ENCODE measurements around the gene HELZ2. TPM values are rescaled to one million over a fixed set of nuclear protein-coding genes. Genes with fewer than 3 reads are reported as not detected.

Gene HELZ2
- total RNA-seq, 1 donor from 2014 or later = 12.5 TPM

- Histone ChIP-seq H3K27ac (ENCODE audit: low read depth, low read length) (no peak overlapping the region), H3K9me3 (ENCODE audit: control insufficient read depth in 3 of 3, low read length in 3 of 3) (no peaks in the 10 kb centered on the region), H3K4me1 (ENCODE audit: control insufficient read depth in 3 of 3, insufficient read depth in 3 of 3, low read length in 3 of 3) (peaks cover 0 to 14% (median 6%) of the 10 kb centered on the region in 3 donors), H3K4me3 (ENCODE audit: low read length in 3 of 3) (no peak overlapping the region), H3K27me3 (ENCODE audit: control insufficient read depth in 3 of 3, insufficient read depth in 3 of 3, low read length in 3 of 3) (peaks cover 48 to 72% (median 69%) of the 10 kb centered on the region in 3 donors), H3K36me3 (ENCODE audit: control insufficient read depth in 3 of 3, insufficient read depth in 3 of 3, low read length in 3 of 3) (no peaks in the 10 kb centered on the region), H3K9ac (ENCODE audit: low read depth in 1 of 3, low read length in 3 of 3) (no peak overlapping the region)
Measured at GRCh38 chr20:63532449-63532971, 41.5 kb downstream of the HELZ2 start.

GRCh38 chr20:63531686-63532448, 42.2 kb downstream of the HELZ2 start:
- H3K9me3 ChIP-seq (ENCODE audit: control insufficient read depth in 3 of 3, low read length in 3 of 3) = no peaks in the 10 kb centered on the region
- H3K36me3 ChIP-seq (ENCODE audit: control insufficient read depth in 3 of 3, insufficient read depth in 3 of 3, low read length in 3 of 3) = no peaks in the 10 kb centered on the region
- H3K4me1 ChIP-seq (ENCODE audit: control insufficient read depth in 3 of 3, insufficient read depth in 3 of 3, low read length in 3 of 3) = peaks cover 0 to 8% (median 5%) of the 10 kb centered on the region in 3 donors
- H3K4me3 ChIP-seq (ENCODE audit: low read length in 3 of 3) = no peak overlapping the region
- H3K27me3 ChIP-seq (ENCODE audit: control insufficient read depth in 3 of 3, insufficient read depth in 3 of 3, low read length in 3 of 3) = peaks cover 47 to 67% (median 65%) of the 10 kb centered on the region in 3 donors
- H3K27ac ChIP-seq (ENCODE audit: low read depth, low read length) = no peak overlapping the region
- H3K9ac ChIP-seq (ENCODE audit: low read depth in 1 of 3, low read length in 3 of 3) = no peak overlapping the region

GRCh38 chr20:63530788-63531160, 43.3 kb downstream of the HELZ2 start:
- Histone ChIP-seq H3K27ac (ENCODE audit: low read depth, low read length) (no peak overlapping the region), H3K9me3 (ENCODE audit: control insufficient read depth in 3 of 3, low read length in 3 of 3) (no peaks in the 10 kb centered on the region), H3K4me3 (ENCODE audit: low read length in 3 of 3) (no peak overlapping the region), H3K4me1 (ENCODE audit: control insufficient read depth in 3 of 3, insufficient read depth in 3 of 3, low read length in 3 of 3) (peaks cover 0 to 5% (median 0%) of the 10 kb centered on the region in 3 donors), H3K27me3 (ENCODE audit: control insufficient read depth in 3 of 3, insufficient read depth in 3 of 3, low read length in 3 of 3) (peaks cover 39 to 59% (median 57%) of the 10 kb centered on the region in 3 donors), H3K9ac (ENCODE audit: low read depth in 1 of 3, low read length in 3 of 3) (no peak overlapping the region), H3K36me3 (ENCODE audit: control insufficient read depth in 3 of 3, insufficient read depth in 3 of 3, low read length in 3 of 3) (no peaks in the 10 kb centered on the region)

- H3K9ac ChIP-seq (ENCODE audit: low read depth in 1 of 3, low read length in 3 of 3) = no peak overlapping the region
Measured at GRCh38 chr20:63529861-63530787, 43.9 kb downstream of the HELZ2 start.

GRCh38 chr20:63529180-63529860, 44.7 kb downstream of the HELZ2 start:
- Histone ChIP-seq H3K9ac (ENCODE audit: low read depth in 1 of 3, low read length in 3 of 3) (no peak overlapping the region), H3K27me3 (ENCODE audit: control insufficient read depth in 3 of 3, insufficient read depth in 3 of 3, low read length in 3 of 3) (peaks cover 33 to 47% (median 44%) of the 10 kb centered on the region in 3 donors), H3K36me3 (ENCODE audit: control insufficient read depth in 3 of 3, insufficient read depth in 3 of 3, low read length in 3 of 3) (no peaks in the 10 kb centered on the region), H3K4me1 (ENCODE audit: control insufficient read depth in 3 of 3, insufficient read depth in 3 of 3, low read length in 3 of 3) (no peaks in the 10 kb centered on the region), H3K27ac (ENCODE audit: low read depth, low read length) (no peak overlapping the region), H3K9me3 (ENCODE audit: control insufficient read depth in 3 of 3, low read length in 3 of 3) (no peaks in the 10 kb centered on the region), H3K4me3 (ENCODE audit: low read length in 3 of 3) (no peak overlapping the region)

More at GRCh38 chr20:63529861-63530787, 43.9 kb downstream of the HELZ2 start:
- no peaks in the 10 kb centered on the region for H3K36me3 ChIP-seq (ENCODE audit: control insufficient read depth in 3 of 3, insufficient read depth in 3 of 3, low read length in 3 of 3)
- peaks cover 36 to 55% (median 53%) of the 10 kb centered on the region in 3 donors for H3K27me3 ChIP-seq (ENCODE audit: control insufficient read depth in 3 of 3, insufficient read depth in 3 of 3, low read length in 3 of 3)
- no peaks in the 10 kb centered on the region for H3K9me3 ChIP-seq (ENCODE audit: control insufficient read depth in 3 of 3, low read length in 3 of 3)
- peaks cover 0 to 3% (median 0%) of the 10 kb centered on the region in 3 donors for H3K4me1 ChIP-seq (ENCODE audit: control insufficient read depth in 3 of 3, insufficient read depth in 3 of 3, low read length in 3 of 3)
- H3K4me3 ChIP-seq (ENCODE audit: low read length in 3 of 3) = no peak overlapping the region
- H3K27ac ChIP-seq (ENCODE audit: low read depth, low read length) = no peak overlapping the region

- Histone ChIP-seq H3K9me3 (ENCODE audit: control insufficient read depth in 3 of 3, low read length in 3 of 3) (no peaks in the 10 kb centered on the region), H3K9ac (ENCODE audit: low read depth in 1 of 3, low read length in 3 of 3) (no peak overlapping the region), H3K36me3 (ENCODE audit: control insufficient read depth in 3 of 3, insufficient read depth in 3 of 3, low read length in 3 of 3) (peaks cover 8 to 10% (median 9%) of the 10 kb centered on the region in 3 donors), H3K27ac (ENCODE audit: low read depth, low read length) (no peak overlapping the region), H3K4me3 (ENCODE audit: low read length in 3 of 3) (no peak overlapping the region), H3K4me1 (ENCODE audit: control insufficient read depth in 3 of 3, insufficient read depth in 3 of 3, low read length in 3 of 3) (peaks cover 5 to 6% (median 6%) of the 10 kb centered on the region in 3 donors), H3K27me3 (ENCODE audit: control insufficient read depth in 3 of 3, insufficient read depth in 3 of 3, low read length in 3 of 3) (peaks cover 19 to 31% (median 27%) of the 10 kb centered on the region in 3 donors)
Measured at GRCh38 chr20:63527184-63527583, 46.9 kb downstream of the HELZ2 start.

- H3K36me3 ChIP-seq (ENCODE audit: control insufficient read depth in 3 of 3, insufficient read depth in 3 of 3, low read length in 3 of 3) = peaks cover 11 to 14% (median 12%) of the 10 kb centered on the region in 3 donors
- no peaks in the 10 kb centered on the region for H3K9me3 ChIP-seq (ENCODE audit: control insufficient read depth in 3 of 3, low read length in 3 of 3)
- H3K27me3 ChIP-seq (ENCODE audit: control insufficient read depth in 3 of 3, insufficient read depth in 3 of 3, low read length in 3 of 3) = peaks cover 13 to 22% (median 20%) of the 10 kb centered on the region in 3 donors
- H3K4me3 ChIP-seq (ENCODE audit: low read length in 3 of 3) = no peak overlapping the region
- no peak overlapping the region for H3K9ac ChIP-seq (ENCODE audit: low read depth in 1 of 3, low read length in 3 of 3)
- no peak overlapping the region for H3K27ac ChIP-seq (ENCODE audit: low read depth, low read length)
- H3K4me1 ChIP-seq (ENCODE audit: control insufficient read depth in 3 of 3, insufficient read depth in 3 of 3, low read length in 3 of 3) = peaks cover 16 to 17% (median 17%) of the 10 kb centered on the region in 3 donors
Measured at GRCh38 chr20:63525971-63526370, 48.1 kb downstream of the HELZ2 start.

GRCh38 chr20:63525185-63525584, 48.9 kb downstream of the HELZ2 start:
- H3K4me3 ChIP-seq (ENCODE audit: low read length in 3 of 3) = no peak overlapping the region
- H3K9ac ChIP-seq (ENCODE audit: low read depth in 1 of 3, low read length in 3 of 3) = no peak overlapping the region
- H3K9me3 ChIP-seq (ENCODE audit: control insufficient read depth in 3 of 3, low read length in 3 of 3) = no peaks in the 10 kb centered on the region
- no peak overlapping the region for H3K27ac ChIP-seq (ENCODE audit: low read depth, low read length)
- H3K4me1 ChIP-seq (ENCODE audit: control insufficient read depth in 3 of 3, insufficient read depth in 3 of 3, low read length in 3 of 3) = peaks cover 16 to 18% (median 17%) of the 10 kb centered on the region in 3 donors
- peaks cover 11 to 15% (median 13%) of the 10 kb centered on the region in 3 donors for H3K27me3 ChIP-seq (ENCODE audit: control insufficient read depth in 3 of 3, insufficient read depth in 3 of 3, low read length in 3 of 3)
- H3K36me3 ChIP-seq (ENCODE audit: control insufficient read depth in 3 of 3, insufficient read depth in 3 of 3, low read length in 3 of 3) = peaks cover 11 to 14% (median 12%) of the 10 kb centered on the region in 3 donors

Data from skeletal muscle tissue (tissue), 4 donors.